Gastroesophageal sphincter (tissue), 3 donors: ENCODE results near the gene PRG3.

ENCODE experiments used
- EP300 ChIP-seq: sonication (generic); formaldehyde crosslinking; IDR thresholded peaks from one replicate; pipeline ENCODE4 v1.6.1; 2017; ENCODE audit warnings: antibody characterized with exemption, mild to moderate bottlenecking
- POLR2A ChIP-seq, 2 donors: fragments of 450-650 bp; IDR thresholded peaks; one replicate each; pipeline ENCODE4 v1.6.1; 2017; ENCODE audit warnings: antibody characterized with exemption in 2 of 2, mild to moderate bottlenecking in 2 of 2, moderate library complexity in 1 of 2
- TF ChIP-seq, protein P1 (sequence below), 4 experiments: fragments of 200-600 bp in 2 of 4; fragments of 450-650 bp in 2 of 4; sonication (generic) in 1 of 4; IDR thresholded peaks; one replicate each; pipeline ENCODE4 v1.5.1; 2017 to 2019; ENCODE audit warnings: antibody characterized with exemption in 4 of 4, mild to moderate bottlenecking in 2 of 4, moderate library complexity in 2 of 4

DNA sequence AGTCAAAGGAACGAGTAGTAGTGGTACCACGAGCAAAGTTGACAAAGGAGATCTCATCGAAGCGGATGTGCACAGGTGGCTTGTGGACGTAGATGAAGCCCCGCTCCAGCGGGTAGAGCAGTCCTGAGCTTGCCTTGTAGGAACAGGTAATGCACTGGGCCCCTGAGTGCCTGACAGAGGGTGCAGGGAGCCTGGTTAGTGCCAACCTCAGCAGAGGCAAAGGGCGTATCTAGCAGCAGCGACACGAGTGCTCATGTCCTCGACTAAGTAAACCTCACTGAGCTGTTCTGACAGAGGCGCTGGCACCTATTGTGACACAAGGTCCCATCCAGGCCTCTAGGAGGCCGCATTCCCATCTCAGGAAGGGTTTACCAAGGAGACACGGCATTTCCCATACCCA lies 49.2 kb downstream of the PRG3 start:
- TF ChIP-seq POLR2A (IDR thresholded peaks at IDR 0.05) (no peak), EP300 (no peak)
- TF ChIP-seq, protein P1, sequence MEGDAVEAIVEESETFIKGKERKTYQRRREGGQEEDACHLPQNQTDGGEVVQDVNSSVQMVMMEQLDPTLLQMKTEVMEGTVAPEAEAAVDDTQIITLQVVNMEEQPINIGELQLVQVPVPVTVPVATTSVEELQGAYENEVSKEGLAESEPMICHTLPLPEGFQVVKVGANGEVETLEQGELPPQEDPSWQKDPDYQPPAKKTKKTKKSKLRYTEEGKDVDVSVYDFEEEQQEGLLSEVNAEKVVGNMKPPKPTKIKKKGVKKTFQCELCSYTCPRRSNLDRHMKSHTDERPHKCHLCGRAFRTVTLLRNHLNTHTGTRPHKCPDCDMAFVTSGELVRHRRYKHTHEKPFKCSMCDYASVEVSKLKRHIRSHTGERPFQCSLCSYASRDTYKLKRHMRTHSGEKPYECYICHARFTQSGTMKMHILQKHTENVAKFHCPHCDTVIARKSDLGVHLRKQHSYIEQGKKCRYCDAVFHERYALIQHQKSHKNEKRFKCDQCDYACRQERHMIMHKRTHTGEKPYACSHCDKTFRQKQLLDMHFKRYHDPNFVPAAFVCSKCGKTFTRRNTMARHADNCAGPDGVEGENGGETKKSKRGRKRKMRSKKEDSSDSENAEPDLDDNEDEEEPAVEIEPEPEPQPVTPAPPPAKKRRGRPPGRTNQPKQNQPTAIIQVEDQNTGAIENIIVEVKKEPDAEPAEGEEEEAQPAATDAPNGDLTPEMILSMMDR (IDR thresholded peaks at IDR 0.05) = no peak
